Activated CD8-positive, alpha-beta memory T cell treated with anti-CD3 and anti-CD28 coated beads, Interleukin-2, amount 10 ng/mL, durations not matched to agents 7 days and 5 days (primary cell): ENCODE results near the gene WASL. TPM values are rescaled to one million over a fixed set of nuclear protein-coding genes. Genes with fewer than 3 reads are reported as not detected.
"Not testable (repeated sequence)": the region's sequence is repeated elsewhere in the genome, so short reads cannot be mapped to it uniquely, and the experiment has no call there.

Experiments used
- ATAC-seq: fragments of 150-1000 bp; cut with Tn5 transposase; one replicate; pipeline ENCODE4 v1.10.0; 2021; ENCODE audit warnings: moderate library complexity
- CTCF ChIA-PET: fragments of 350-600 bp; sonication (Branson Sonifier 250); formaldehyde crosslinking; loops from one replicate; lab custom pipeline; 2021; ENCODE audit warnings: antibody characterized with exemption; lab: Charles Lee
- DNase-seq: peaks from one replicate; pipeline ENCODE4 v3.0.0-alpha.2; 2020
- H3K27ac Mint-ChIP-seq: one replicate; pipeline ENCODE4 v1.8.0; 2021; ENCODE audit warnings: mild to moderate bottlenecking, mixed read lengths
- H3K27me3 Mint-ChIP-seq: one replicate; pipeline ENCODE4 v1.8.0; 2021; ENCODE audit warnings: mixed read lengths
- H3K36me3 Mint-ChIP-seq: one replicate; pipeline ENCODE4 v1.8.0; 2021; ENCODE audit warnings: mild to moderate bottlenecking, mixed read lengths
- H3K4me1 Mint-ChIP-seq: one replicate; pipeline ENCODE4 v1.8.0; 2021; ENCODE audit warnings: mixed read lengths
- H3K4me3 Mint-ChIP-seq: one replicate; pipeline ENCODE4 v1.8.0; 2021; ENCODE audit warnings: mild to moderate bottlenecking, moderate library complexity, mixed read lengths
- H3K9me3 Mint-ChIP-seq: one replicate; pipeline ENCODE4 v1.8.0; 2022; ENCODE audit warnings: low read depth, mixed read lengths
- total RNA-seq, 2 experiments: library from RNA; stranded (reverse); gene quantifications; one replicate each; pipeline ENCODE4 v1.2.3, GENCODE V29; 2021

The WASL gene
- total RNA-seq, 2 experiments from 2014 or later, result 7.6 to 7.8 TPM

DNA sequence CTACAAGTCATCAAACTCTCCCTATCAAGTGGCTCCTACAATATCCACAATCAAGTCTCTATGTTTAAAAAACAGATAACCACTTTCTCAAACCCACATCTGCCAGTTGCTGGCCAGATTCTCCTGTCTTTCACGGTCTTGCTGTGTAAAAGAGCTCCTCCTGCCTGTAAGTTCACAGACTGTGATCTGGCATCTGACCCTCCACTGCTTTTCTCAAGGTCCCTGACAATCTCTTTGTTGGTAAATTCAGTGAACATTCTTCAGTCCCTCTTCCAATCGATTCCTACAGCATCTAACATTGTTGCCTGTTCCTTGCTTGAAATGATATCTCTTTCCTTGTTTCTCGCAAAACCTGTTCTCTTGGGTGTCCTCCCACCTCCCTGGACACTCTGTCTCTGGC, 111.6 kb downstream of the WASL start:
- no peak for DNase-seq
- H3K4me3 Mint-ChIP-seq, result no peak overlapping the region
- H3K27ac Mint-ChIP-seq, result no peak overlapping the region
- H3K9me3 Mint-ChIP-seq, result no peaks in the 10 kb centered on the region
- peaks cover 29% of the 10 kb centered on the region for H3K27me3 Mint-ChIP-seq
- no peak for ATAC-seq
- CTCF ChIA-PET, result interaction anchor here (0.6 to 2.3 kb wide), 4 partner anchors 13 to 161 kb away, joined by 3 to 12 read pairs (median 4); no protein-coding TSS in a partner anchor
- H3K4me1 Mint-ChIP-seq, result no peaks in the 10 kb centered on the region
- H3K36me3 Mint-ChIP-seq, result no peaks in the 10 kb centered on the region

DNA sequence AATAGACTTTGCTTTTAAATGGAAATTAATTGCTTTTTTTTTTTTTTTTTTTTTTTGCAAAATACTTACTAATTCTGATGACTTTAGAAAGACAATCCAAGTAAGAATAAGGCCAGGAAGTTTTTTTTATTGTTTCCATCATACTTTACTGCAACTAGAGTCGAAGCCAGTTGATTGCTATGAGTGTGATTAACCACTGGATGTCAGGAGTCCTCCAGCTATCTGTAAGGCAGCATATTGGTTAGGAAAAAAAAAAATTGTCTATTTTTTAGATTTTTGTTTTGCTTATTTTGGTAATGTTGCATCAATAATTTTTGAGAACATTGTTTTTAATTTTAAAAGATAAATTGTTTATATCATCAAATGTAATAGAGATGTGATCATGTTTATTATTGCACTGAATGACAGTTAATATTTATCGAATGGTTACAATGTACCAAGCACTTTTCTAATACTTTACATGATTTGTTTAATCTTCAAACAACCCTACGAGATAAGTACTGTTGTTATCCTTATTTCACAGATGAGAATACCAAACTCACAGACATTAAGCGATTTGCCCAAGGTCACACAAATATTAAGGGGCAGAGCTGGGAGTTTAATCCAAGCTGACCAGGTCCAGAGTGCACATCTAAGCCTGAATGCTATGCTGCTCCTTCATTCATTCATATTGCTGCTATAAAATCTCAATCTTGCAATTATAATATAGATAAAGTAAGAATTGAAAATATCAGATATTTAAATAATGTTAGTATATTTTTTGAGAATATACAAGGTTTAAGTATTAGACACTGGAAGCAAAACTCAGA, 113.0 kb downstream of the WASL start:
- no peaks in the 10 kb centered on the region for H3K4me1 Mint-ChIP-seq
- DNase-seq (no peak), ATAC-seq (no peak)
- H3K9me3 Mint-ChIP-seq, result no peaks in the 10 kb centered on the region
- CTCF ChIA-PET, result interaction anchor here (0.7 to 2.3 kb wide), 5 partner anchors 11 to 351 kb away, joined by 3 to 12 read pairs (median 4); no protein-coding TSS in a partner anchor
- no peaks in the 10 kb centered on the region for H3K36me3 Mint-ChIP-seq
- H3K27ac Mint-ChIP-seq, result no peak overlapping the region
- H3K27me3 Mint-ChIP-seq, result peaks cover 21% of the 10 kb centered on the region
- H3K4me3 Mint-ChIP-seq, result no peak overlapping the region

DNA sequence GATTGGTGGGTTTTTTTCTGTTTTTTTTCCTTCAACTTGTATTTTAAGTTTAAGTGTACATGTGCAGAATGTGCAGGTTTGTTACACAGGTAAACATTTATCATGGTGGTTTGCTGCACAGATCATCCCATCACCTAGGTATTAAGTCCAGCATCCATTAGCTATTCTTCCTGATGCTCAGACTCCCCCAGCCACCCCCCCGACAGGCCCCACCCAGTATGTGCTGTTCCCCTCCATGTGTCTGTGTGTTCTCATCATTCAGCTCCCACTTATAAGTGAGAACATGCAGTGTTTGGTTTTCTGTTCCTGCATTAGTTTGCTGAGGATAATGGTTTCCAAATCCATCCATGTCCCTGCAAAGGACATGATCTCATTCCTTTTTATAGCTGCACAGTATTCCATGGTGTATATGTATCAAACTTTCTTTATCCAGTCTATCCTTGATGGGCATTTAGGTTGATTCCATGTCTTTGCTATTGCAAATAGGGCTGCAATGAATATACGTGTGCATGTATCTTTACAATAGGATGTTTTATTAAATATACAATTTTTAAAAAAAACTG, 114.7 kb downstream of the WASL start:
- DNase-seq, H3K4me1 Mint-ChIP-seq, H3K36me3 Mint-ChIP-seq, H3K4me3 Mint-ChIP-seq, H3K9me3 Mint-ChIP-seq, H3K27ac Mint-ChIP-seq, ATAC-seq: not testable (repeated sequence)
- CTCF ChIA-PET, result interaction anchor here (1.0 kb wide), 1 partner anchor 10 kb away, joined by 3 read pairs; no protein-coding TSS in a partner anchor
- peaks cover 18% of the 10 kb centered on the region for H3K27me3 Mint-ChIP-seq

DNA sequence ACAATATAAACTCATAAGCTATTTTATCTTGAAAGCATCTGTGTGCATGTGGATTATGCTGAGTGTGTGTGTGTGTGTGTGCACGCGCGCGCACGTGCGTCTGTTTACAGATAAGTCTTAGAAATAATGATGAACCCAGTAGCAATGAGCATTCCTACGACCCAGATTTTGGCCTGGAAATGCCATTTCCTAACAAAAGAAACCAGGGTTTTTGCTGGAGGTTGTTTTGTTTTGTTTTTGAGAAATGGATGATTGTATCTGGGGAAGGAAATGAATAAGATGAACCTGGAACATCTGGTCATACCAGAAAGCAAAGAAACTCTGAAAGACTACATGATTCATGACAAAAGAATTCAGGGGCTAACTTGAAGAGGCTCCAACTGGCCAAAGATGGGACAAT, 115.2 kb downstream of the WASL start:
- Mint-ChIP-seq H3K27ac (no peak overlapping the region), H3K4me3 (no peak overlapping the region), H3K9me3 (no peaks in the 10 kb centered on the region), H3K27me3 (peaks cover 17% of the 10 kb centered on the region), H3K4me1 (no peaks in the 10 kb centered on the region), H3K36me3 (no peaks in the 10 kb centered on the region)
- ATAC-seq (no peak), DNase-seq (no peak)
- CTCF ChIA-PET, result interaction anchor here (1.0 kb wide), 1 partner anchor 10 kb away, joined by 3 read pairs; no protein-coding TSS in a partner anchor

GRCh38 chr7:123632808-123633207, 116.0 kb downstream of the WASL start:
- DNase-seq (no peak), ATAC-seq (no peak)
- no peaks in the 10 kb centered on the region for H3K4me1 Mint-ChIP-seq
- peaks cover 11% of the 10 kb centered on the region for H3K27me3 Mint-ChIP-seq
- CTCF ChIA-PET, result no interaction called here
- no peaks in the 10 kb centered on the region for H3K36me3 Mint-ChIP-seq
- H3K4me3 Mint-ChIP-seq, result no peak overlapping the region
- no peaks in the 10 kb centered on the region for H3K9me3 Mint-ChIP-seq
- no peak overlapping the region for H3K27ac Mint-ChIP-seq

Other genes starting within 250 kb of the WASL start
- gene IQUB, start 214.4 kb downstream of the WASL start, total RNA-seq, result under 1 TPM in 1 of 2 experiments, not detected in 1; 0.07 TPM
- 10 to 100 TPM; 39.7 to 49.7 TPM for gene NDUFA5, start 191.2 kb downstream of the WASL start, total RNA-seq
- gene ASB15, start 147.2 kb downstream of the WASL start, total RNA-seq, result not detected
- not detected for gene LMOD2, start 93.1 kb downstream of the WASL start, total RNA-seq
- not detected for gene HYAL4, start 96.2 kb upstream of the WASL start, total RNA-seq
- not detected for gene SPAM1, start 176.2 kb upstream of the WASL start, total RNA-seq